GM04504 (cell line): Measurements from ENCODE around the gene GGA3.
"Not testable (repeated sequence)": the region's sequence is repeated elsewhere in the genome, so short reads cannot be mapped to it uniquely, and the experiment has no call there.

Experiments used
- DNase-seq: peaks from one replicate; pipeline ENCODE4 v3.0.0-alpha.2; 2012; ENCODE audit warnings: low read depth

Gene GGA3

DNA sequence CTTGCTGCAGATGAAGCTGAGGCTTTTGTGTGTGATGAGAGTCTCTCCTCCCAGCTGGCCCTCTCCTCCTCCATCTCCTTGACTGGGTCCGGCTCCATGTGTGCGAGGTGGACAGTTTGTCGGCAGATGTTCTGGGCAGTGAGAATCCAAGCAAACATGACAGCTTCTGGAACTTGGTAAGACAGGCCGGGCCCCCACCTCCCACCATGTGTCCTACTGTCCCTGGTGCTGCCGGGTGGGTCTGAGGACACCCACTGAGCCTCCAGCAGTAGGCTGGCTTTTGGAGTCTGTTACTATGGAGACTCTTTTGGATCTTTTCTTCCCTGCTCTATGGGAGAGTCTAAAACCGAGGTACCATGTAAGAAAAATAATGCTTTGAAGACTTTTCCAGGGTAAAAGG, 43.3 kb downstream of the GGA3 start:
- DNase-seq, result no peak

DNA sequence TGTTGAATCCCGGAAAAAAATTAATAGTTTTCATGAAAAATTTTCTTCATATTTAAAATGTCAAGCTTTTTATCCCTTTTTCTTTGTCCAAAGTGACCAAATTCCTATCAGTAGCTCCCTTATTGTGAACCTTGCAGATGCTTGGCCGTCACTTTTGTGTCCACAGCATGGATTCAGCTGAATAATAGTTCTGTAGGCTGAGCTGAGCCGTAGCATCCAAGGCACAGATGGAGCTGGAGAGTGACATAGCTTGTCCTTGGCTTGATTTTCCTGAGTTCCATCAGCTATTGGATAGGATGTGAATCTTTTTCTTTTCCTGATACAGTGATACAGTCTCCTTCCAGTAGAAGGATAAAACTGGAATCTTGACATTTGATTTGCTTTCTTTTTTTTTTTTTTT, 52.3 kb downstream of the GGA3 start:
- no peak for DNase-seq

DNA sequence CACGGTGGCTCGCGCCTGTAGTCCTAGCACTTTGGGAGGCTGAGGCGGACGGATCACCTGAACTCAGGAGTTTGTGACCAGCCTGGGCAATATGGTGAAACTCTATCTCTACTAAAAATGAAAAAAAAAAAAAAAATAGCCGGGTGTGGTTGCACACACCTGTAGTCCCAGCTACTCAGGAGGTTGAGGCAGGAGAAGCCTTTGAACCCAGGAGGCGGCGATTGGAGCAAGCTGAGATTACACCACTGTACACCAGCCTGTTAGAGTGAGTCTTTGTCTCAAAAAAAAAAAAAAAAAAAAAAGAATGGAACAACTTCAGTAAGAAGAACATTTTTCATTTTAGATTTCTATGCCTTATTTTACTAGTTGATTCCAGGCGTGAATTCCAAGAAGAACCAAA, 53.2 kb downstream of the GGA3 start:
- DNase-seq, result no peak

DNA sequence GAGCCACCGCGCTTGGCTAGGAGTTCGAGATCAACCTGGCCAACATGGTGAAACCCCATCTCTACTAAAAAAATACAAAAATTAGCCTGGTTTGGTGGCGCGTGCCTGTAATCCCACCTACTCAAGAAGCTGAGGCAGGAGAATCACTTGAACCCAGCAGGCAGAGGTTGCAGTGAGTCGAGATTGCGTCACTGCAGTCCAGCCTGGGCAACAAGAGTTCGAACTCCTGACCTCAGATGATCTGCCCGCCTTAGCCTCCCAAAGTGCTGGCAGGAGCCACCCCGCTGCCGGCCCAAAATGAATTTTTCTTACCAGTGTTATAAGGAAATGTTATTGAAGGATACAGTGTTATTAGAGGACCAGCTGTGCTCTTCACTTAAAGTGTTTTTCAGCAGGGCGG, 53.6 kb downstream of the GGA3 start:
- no peak for DNase-seq

DNA sequence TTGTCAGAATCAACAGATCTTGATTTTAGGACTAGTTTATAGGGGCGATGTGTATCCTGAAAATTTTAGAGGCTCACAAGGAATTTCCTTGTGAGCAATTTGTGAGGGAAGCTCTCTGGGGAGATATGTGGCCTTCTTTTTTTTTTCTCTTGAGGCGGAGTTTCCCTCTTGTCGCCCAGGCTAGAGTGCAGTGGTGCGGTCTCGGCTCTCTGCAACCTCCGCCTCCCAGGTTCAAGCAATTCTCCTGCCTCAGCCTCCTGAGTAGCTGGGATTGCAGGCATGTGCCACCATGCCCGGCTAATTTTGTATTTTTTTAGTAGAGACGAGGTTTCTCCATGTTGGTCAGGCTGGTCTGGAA, 54.4 kb downstream of the GGA3 start:
- not testable (repeated sequence) for DNase-seq

DNA sequence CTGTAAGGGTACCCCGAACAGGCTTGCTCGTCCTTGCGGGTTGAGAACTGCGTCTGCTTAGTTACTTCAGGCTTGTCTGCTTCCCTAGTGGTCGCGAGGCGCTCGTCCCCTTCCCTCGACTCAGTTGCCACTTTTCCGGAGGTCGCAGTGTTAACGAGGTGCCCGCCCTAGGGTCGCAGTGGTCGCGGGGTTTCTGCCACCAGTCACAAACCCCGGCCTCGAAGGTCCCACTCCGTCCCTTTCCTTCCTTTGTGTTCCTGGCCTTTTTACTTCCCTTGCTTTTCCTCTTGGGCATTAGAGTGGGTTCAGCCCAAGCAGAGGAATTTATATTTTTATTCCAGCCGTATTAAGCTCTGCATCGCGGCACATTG, 55.6 kb downstream of the GGA3 start:
- no peak for DNase-seq

DNA sequence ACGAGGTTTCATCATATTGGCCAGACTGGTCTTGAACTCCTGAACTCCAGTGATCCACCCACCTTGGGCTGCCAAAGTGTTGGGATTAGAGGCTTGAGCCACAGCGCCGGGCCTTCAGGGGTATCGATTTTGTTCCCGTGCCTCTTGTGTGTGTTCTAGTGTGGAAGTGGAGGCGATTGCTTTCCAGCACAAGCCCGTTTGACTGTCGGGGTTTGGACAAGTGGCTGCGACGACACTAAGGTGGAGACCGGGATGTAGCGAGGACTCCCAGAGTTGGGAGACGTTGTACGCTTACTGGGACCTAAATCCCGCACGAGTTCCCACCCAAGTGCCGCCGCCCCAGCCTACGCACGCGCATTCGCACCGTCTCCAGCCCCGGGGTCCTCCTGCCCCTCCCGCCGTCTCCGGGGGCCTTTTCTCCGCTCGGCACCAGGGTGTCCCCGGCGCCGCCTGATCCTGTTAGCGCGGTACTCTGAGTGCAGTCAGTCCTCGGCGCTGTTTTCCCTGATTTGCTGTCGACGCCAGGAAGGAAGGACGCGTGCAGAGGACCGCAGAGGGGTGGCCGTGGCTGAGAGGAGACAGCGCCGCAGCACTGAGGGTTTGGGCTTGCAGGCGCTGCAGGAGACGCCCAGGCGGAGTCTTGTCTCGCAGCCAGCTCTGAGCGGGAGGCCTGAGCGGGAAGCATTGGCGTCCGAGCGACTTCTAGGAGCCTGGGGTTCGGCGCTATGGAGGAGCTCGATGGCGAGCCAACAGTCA, 56.2 kb downstream of the GGA3 start, which contains the start of gene NUP85:
TSS of gene NUP85 (plus strand) at position 643 of the 756 bp plus-strand sequence. CDS start at position 726, 83 bp downstream.
- peak; percentile 85 for DNase-seq

DNA sequence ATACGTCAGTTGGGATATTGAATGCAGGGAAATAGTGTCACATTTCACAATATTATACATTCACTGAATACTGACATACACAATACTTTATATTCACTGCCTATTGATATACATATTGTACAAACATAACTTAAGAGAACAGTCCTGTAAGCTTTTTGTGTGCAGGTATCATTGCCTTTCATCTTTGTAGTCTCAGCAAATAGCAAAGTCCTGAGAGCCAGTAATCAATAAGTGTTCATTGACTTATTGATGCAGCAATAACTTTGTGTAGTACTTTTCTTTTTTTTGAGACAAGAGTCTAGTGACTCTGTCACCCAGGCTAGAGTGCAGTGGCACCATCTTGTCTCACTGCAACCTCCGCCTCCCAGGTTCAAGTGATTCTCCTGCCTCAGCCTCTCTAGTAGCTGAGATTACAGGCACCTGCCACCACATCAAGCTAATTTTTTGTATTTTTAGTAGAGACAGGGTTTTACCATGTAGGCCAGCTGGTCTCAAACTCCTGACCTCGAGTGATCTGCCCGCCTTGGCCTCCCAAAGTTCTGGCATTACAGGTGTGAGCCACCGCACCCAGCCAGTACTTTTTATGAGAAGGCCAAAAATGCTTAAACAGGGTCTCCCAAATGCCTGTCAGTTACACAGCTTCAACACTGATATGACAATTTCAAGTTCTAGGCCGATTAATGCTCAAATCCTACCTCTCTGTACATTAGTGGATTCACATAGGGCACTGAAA, 61.4 kb downstream of the GGA3 start:
- DNase-seq, result no peak

DNA sequence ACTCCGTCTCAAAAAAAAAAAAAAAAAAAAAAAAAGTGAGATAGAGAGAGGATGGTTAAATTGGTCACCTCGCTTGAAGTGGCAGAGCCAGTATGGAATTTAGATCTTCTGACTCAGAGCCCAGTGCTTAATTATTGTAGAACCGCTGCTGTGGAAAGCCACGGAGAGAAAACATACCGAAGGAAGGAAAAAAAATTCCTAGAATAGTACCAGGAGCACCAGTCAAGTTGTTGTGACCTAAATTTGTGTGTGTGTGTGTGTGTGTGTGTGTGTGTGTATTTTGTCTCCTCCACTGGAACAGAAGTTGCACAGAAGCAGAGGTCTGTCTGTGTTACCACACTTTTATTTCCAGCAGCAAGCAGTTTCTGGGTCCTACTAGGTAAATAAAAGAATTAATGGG, 66.5 kb downstream of the GGA3 start:
- DNase-seq, result no peak

DNA sequence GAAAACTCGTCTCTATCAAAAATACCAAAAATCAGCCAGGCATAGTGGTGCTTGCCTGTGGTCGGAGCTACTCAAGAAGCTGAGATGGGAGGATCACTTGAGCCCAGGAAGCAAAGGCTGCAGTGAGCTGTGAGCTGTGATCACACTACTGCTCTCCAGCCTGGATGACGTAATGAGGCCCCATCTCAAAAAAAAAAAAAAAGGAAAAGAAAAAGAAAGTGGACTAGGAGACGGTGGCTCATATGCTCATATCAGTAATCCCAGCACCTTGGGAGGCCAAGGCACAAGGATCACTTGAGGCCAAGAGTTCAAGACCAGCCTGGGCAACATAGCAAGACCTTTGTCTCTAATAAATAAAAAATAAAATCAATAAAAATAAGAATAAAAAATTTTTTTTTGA, 69.8 kb downstream of the GGA3 start:
- DNase-seq, result no peak

DNA sequence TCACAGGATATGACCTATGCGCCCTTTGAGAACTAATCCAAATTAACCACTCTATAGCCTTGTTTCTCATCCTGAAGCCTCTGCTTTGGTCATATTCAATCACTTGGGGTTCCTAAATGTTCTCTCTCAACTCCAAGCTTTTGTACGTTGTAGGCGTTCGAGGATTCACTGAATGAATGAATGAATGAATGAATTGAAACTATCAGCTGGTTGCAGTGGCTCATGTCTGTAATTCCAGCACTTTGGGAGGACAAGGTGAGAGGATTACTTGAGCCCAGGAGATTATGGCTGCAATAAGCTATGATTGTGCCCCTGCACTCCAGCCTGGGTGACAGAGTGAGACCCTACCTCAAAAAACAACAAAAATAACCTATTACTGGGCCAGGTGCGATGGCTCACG, 72.8 kb downstream of the GGA3 start:
- DNase-seq, result no peak
